G401.6 (cell line): Measurements from ENCODE around the gene CLSTN2.

Experiments
- FAIRE-seq: peaks from 2 replicates; lab custom pipeline; 2012; peaks lifted over from hg19 to GRCh38; lab: Jason Lieb, UNC

Gene CLSTN2

GRCh38 chr3:140187656-140188221 is 252.8 kb downstream of the CLSTN2 start:
- no peak for FAIRE-seq

GRCh38 chr3:140188285-140188684 is 253.3 kb downstream of the CLSTN2 start:
- no peak for FAIRE-seq

DNA sequence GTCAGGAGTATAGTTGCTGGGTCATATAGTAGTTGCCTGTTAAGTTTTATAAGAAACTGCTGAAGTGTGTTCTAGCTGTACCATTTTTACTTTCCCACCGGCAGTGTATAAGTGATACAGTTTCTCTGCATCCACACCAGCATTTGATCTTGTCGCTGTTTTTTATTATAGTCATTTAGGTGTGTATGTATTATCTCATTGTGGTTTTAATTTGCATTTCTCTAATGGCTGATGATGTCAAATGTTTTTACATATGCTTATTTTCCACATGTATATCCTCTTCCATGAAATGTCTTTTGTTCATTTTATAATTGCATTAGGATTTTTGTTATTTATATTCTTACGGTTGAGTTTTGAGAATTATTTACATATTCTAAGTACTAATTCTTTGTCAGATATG is 254.3 kb downstream of the CLSTN2 start:
- no peak for FAIRE-seq

- FAIRE-seq: no peak
These were observed 255.0 kb downstream of the CLSTN2 start for GRCh38 chr3:140189976-140190375.

- no peak for FAIRE-seq
These were observed 262.0 kb downstream of the CLSTN2 start for GRCh38 chr3:140196970-140197369.

GRCh38 chr3:140198242-140198641 is 263.3 kb downstream of the CLSTN2 start:
- FAIRE-seq: no peak

- FAIRE-seq: no peak
These were observed 264.0 kb downstream of the CLSTN2 start for GRCh38 chr3:140199008-140199407.

- no peak for FAIRE-seq
These were observed 264.8 kb downstream of the CLSTN2 start for GRCh38 chr3:140199743-140200142.

DNA sequence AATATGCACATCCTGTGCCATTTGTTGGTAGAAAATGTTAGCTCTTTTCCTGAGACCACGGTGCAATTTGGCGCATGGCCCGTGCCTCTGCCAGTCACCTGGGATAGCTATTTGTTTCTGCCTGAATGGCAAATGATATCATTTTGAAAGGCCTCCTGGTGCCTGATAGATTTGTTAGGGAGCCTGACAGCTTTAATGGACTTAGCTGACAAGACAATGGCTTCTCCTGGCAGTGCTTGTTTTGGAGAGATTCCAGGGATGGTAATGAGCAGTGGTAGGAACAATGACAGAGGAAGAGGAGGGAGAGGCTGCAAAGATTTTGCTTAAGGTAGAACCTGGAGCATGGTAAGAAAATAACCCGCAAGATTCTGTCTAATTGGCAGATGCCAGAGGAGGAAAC is 268.5 kb downstream of the CLSTN2 start:
- FAIRE-seq: no peak

GRCh38 chr3:140204271-140204984 is 269.4 kb downstream of the CLSTN2 start:
- FAIRE-seq: no peak

DNA sequence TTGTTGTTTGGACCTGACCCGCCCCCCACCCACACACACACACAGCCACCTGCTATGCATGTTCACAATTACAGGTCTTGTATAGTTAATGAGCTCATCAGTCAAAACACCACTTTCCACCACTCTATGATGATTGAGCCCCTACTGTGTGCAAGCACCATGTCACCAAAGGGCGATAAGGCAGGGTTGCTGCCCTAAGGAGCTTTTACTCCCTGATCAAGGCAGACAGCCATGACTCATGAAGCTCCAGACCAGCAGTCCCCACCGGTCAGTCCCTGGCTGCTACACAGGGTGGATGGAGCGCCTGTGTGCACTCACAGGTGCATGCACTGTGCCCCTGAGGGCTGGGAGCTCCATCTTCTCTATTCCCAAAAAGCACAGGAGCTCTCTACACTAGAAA is 270.6 kb downstream of the CLSTN2 start:
- no peak for FAIRE-seq

GRCh38 chr3:140206196-140207040 is 271.4 kb downstream of the CLSTN2 start:
- no peak for FAIRE-seq

DNA sequence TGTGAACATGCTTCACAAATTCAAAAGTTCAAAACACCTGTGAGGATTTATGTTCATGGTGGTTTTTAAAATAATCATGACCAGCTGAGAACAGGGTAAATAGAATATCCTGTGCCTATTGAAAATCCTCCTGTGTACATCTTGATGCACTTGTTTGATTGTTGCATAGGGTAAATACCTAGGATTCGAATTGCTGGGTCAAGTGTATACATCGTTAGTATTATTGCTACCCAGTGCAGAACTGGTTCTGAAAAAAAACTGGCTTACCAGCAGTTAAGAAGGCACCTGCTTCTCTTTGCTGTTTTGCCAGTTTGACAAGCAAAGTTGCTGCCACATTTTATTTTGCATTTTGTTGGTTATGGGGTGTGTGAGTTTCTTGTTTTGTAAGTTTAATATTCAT is 272.6 kb downstream of the CLSTN2 start:
- no peak for FAIRE-seq

DNA sequence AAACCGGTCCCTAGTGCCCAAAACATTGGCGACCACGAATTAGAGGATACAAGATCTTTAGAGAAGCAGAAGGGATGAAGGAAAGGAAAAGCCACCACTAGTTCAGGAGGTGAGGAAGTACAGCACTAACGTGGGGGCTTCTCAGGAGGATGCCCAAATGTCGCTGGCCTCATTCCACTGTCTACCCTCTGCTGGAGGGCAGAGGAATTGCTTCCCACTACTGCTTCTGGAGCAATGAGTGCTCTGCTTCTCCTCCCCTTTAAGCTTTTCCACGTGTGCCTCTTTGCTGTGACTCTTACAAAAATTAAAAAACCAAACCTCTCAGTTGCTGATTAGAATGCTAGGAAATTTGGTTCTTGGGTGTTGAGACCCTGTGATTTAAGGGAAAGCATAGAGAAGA is 281.3 kb downstream of the CLSTN2 start:
- no peak for FAIRE-seq

DNA sequence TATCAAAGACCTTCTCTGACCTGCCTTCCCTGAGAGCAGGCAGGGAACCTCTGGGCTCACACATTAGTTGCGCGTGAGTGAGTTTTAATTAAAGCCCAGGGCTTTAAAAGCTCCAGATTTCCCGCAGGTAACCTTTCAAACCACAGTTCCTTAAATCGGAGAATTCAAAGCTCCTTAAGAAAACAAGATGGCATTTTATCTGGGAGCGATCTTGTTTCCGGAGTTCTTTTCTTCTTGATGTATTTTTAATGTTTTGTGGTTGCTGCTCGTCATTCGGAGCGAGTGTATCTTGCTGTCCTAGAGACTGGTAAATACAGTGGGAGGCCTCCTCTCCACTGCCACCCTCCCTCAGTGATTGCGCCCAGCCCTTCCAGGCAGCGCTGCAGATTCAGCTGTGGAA is 284.3 kb downstream of the CLSTN2 start:
- no peak for FAIRE-seq

DNA sequence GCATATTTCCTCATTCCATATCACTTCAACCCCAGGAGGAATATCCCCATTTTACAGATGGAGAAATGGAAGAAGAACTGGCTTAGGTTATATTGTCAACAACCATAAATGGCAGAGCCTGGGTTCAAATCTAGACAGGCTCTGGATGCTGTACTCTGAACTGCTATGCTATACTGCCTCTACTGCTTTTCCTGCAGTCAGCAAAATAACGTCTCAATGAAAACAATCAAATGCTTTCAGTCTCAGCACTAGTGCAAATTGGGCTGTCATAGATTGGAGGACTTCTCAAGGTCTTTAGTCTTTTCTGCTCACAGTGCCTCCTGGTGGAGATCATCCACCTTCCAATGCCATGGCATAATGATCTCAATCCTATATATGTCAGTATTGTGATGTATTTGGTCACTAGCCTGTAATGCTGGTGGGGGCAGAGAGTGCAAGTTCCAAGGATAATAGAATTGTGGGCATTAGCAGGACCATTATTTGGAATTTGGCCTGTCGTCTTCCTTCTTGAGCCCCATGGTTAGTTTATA is 285.0 kb downstream of the CLSTN2 start:
- FAIRE-seq: no peak

DNA sequence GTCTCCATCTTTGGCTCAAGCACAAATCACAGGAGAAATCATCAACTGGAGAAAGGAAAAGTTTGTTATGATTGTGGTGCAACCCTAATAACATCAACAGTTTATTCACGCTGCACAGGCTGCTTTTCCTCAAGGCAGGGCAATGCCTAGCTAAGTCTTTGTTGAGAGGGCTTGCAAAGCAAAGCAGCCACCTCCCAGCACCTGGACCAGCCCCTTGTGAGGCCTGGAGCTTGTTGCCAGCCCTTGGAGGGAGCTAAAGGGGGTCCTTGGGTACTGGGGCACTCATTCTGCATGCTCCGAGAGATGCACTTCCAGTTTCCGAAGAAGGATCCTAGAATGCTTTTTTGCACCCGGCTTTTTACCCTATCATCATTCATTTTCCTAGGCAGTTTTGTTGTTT is 288.2 kb downstream of the CLSTN2 start:
- no peak for FAIRE-seq

DNA sequence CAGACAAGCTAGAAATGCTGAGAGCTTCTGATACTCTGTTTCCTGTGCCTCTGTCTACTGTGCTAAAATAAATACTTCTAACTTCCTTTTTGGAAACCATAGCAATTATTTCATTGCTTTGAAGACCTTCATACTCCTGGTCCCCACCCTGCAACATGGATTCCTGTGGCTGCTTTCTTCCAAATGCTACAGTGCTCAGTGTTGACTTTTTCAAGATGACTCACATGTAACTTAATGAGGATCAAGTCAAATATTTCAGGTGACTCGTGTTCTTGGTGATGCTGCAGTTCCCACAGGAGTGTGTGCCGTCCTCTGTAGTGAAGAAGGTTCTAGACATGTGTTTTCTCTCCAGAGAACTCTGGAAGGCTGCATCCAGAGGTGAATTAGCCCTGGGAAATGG is 288.6 kb downstream of the CLSTN2 start:
- FAIRE-seq: no peak

DNA sequence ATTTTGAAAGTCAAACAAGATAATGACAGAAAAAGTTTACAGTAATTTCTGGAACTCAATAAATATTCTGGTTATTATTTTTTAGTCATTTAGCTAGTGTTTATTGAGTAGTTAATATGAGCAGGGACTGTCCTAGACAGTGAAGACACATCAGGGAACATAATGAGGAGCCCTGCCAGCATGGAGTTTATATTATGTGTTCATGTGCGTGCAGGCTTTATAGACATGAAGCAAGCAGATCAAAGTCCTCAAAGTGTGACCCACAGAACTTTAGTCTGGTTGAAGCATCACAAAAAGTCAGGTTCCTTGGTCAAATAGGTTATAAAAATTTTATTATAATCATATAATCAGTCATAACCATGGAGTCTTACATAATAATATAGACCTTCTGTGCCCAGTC is 289.3 kb downstream of the CLSTN2 start:
- FAIRE-seq: no peak

- no peak for FAIRE-seq
These were observed 291.0 kb downstream of the CLSTN2 start for GRCh38 chr3:140225996-140226395.

DNA sequence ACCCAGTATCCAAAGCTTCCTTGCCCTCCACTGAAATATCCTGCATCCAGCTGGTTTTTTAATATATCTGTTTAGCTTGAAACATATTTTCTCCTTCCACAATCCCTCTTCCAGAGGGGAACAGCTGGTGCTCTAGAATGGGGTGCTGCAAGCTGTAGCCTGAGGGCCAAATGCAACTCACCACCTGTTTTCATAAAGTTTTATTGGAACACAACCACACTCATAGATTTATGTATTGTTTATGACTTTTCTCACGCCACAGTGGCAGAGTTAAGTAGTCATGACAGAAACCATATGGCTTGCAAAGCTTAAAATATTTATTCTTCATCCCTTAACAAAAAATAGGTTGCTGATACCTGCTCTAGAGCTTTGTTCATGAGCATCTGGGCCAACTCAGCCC is 298.7 kb downstream of the CLSTN2 start:
- no peak for FAIRE-seq

DNA sequence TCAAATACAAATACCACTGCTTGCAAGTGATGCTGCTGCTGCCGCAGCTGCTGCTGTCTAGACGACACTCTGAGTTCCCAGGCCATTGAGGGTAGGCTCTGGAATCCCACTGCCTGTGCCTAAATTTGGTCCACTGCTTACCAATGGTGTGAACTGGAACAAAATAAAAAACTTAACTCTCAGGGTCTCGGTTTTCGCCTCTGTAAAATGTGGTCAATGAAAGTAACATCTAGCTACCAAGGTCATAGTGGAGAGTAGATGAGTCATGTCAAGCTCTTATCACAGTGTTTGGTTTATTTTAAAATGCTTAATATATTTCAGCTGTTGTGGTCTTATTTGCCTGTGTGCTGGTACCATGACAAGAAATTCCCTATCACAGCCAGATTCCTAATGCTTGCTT is 299.3 kb downstream of the CLSTN2 start:
- FAIRE-seq: no peak

DNA sequence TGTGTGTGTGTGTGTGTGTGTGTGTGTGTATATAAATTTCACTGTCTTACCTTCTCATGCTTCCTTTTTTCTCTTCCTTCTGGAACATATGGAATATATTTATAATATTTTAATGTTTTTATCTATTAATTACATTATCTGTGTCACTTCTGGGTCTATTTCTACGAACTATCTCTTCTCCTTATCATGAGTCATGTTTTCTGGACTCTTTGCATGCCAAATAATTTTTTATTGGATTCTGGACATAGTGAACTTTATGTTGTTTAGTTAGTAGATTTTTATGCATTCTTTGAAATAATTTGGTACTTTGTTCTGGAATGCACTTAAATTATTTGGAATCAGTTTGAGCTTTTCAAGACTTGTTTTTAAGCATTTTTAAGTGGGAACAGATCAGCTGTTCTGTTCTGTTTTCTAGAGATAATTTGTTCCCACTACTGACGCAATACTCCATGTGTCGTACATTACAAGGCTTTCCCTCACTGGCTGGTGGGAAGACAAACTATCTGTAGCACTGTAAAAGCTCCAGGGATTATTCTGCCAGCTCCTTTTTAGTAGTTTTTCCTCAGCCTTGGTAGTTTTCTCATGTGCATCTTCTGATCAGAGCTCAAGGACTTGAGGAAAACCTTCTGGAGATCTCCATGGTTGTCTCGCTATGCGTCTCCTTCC is 302.0 kb downstream of the CLSTN2 start:
- no peak for FAIRE-seq
